Suprapubic skin (tissue), 4 donors: ENCODE data around the gene ALPI.

Experiments used
- CTCF ChIP-seq, 2 donors: fragments of 200-600 bp in 1 of 2; fragments of 450-650 bp in 1 of 2; sonication (generic) in 1 of 2; IDR thresholded peaks; one replicate each; pipeline ENCODE4 v1.5.1; 2016 to 2019; ENCODE audit warnings: antibody characterized with exemption in 2 of 2, mild to moderate bottlenecking in 1 of 2, moderate library complexity in 1 of 2
- EP300 ChIP-seq: sonication (generic); formaldehyde crosslinking; IDR thresholded peaks from one replicate; pipeline ENCODE4 v1.6.1; 2017; ENCODE audit warnings: antibody characterized with exemption
- POLR2A ChIP-seq, 2 donors: fragments of 450-650 bp; IDR thresholded peaks; one replicate each; pipeline ENCODE4 v1.6.1; 2017; ENCODE audit warnings: antibody characterized with exemption in 2 of 2, mild to moderate bottlenecking in 2 of 2, moderate library complexity in 2 of 2
- POLR2AphosphoS5 ChIP-seq, 3 donors: sonication (generic); formaldehyde crosslinking; IDR thresholded peaks; one replicate each; pipeline ENCODE4 v1.6.1; 2017; ENCODE audit warnings: antibody characterized with exemption in 3 of 3

DNA sequence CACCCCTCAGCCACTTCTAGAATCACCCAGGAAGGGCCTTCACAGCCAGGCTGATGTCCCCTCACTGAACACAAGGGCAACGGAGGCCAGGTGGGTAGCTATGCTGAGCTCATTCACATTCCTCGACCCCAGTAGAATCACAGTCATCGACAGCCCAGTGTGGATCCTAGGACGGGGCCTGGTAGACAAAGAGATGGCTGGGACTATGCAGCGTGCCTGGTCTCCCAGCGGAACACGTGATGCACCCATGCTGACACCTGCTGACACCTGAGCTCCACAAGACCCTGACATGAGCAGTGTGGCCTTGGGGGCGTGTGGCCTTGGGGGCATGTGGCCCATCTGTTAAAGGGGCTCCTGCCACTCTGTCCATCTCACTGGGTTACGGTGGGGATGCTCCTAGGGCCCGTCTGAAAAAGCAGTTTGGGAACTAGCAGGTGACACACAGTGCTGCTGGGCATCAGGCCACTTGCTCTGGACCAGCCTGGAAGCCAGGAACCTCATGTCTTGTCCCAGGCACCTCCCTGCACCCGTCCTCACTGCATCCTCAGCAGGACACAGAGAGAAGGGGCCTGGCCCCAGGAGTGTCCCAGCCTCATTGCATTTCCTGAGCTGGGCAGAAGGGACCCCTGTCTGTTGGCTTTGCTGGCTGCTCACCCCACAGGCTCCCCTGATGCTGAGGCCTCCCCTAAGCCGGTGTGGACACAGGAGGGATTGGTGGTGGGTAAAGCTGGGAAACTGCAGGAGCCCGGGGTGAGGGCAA lies 22.0 kb downstream of the ALPI start:
- no peak for TF ChIP-seq CTCF (IDR thresholded peaks at IDR 0.05)
- no peak for TF ChIP-seq POLR2A (IDR thresholded peaks at IDR 0.05)
- no peak for TF ChIP-seq EP300
- no peak for TF ChIP-seq POLR2AphosphoS5 (IDR thresholded peaks at IDR 0.05)
